Measurements from ENCODE around the gene IFITM5.
"Not testable (repeated sequence)": the region's sequence is repeated elsewhere in the genome, so short reads cannot be mapped to it uniquely, and the experiment has no call there.

Gene IFITM5

GRCh38 chr11:289712-290620 lies 9.4 kb downstream of the IFITM5 start:
- H3K4me3 ChIP-seq (replicated peaks; ENCODE audit: low read depth, low read length) = peak overlapping the region; percentile 62
- TF ChIP-seq, protein P1, sequence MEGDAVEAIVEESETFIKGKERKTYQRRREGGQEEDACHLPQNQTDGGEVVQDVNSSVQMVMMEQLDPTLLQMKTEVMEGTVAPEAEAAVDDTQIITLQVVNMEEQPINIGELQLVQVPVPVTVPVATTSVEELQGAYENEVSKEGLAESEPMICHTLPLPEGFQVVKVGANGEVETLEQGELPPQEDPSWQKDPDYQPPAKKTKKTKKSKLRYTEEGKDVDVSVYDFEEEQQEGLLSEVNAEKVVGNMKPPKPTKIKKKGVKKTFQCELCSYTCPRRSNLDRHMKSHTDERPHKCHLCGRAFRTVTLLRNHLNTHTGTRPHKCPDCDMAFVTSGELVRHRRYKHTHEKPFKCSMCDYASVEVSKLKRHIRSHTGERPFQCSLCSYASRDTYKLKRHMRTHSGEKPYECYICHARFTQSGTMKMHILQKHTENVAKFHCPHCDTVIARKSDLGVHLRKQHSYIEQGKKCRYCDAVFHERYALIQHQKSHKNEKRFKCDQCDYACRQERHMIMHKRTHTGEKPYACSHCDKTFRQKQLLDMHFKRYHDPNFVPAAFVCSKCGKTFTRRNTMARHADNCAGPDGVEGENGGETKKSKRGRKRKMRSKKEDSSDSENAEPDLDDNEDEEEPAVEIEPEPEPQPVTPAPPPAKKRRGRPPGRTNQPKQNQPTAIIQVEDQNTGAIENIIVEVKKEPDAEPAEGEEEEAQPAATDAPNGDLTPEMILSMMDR (IDR thresholded peaks at IDR 0.05; ENCODE audit: insufficient read depth, low read length, poor library complexity, severe bottlenecking) = no peak
- H3K27me3 ChIP-seq (replicated peaks; ENCODE audit: control insufficient read depth, insufficient read depth, low read length) = no peaks in the 10 kb centered on the region
- no peak for DNase-seq (ENCODE audit: extremely low read depth, insufficient read length)
- H3K36me3 ChIP-seq (ENCODE audit: control insufficient read depth, insufficient read depth, low read length) = peaks cover 1% of the 10 kb centered on the region

GRCh38 chr11:289398-289711 lies 10.0 kb downstream of the IFITM5 start:
- H3K27me3 ChIP-seq (replicated peaks; ENCODE audit: control insufficient read depth, insufficient read depth, low read length) = no peaks in the 10 kb centered on the region
- DNase-seq (ENCODE audit: extremely low read depth, insufficient read length) = no peak
- H3K4me3 ChIP-seq (replicated peaks; ENCODE audit: low read depth, low read length) = peak overlapping the region; percentile 62
- TF ChIP-seq, protein P1 (IDR thresholded peaks at IDR 0.05; ENCODE audit: insufficient read depth, low read length, poor library complexity, severe bottlenecking) = no peak
- H3K36me3 ChIP-seq (ENCODE audit: control insufficient read depth, insufficient read depth, low read length) = peaks cover 1% of the 10 kb centered on the region

DNA sequence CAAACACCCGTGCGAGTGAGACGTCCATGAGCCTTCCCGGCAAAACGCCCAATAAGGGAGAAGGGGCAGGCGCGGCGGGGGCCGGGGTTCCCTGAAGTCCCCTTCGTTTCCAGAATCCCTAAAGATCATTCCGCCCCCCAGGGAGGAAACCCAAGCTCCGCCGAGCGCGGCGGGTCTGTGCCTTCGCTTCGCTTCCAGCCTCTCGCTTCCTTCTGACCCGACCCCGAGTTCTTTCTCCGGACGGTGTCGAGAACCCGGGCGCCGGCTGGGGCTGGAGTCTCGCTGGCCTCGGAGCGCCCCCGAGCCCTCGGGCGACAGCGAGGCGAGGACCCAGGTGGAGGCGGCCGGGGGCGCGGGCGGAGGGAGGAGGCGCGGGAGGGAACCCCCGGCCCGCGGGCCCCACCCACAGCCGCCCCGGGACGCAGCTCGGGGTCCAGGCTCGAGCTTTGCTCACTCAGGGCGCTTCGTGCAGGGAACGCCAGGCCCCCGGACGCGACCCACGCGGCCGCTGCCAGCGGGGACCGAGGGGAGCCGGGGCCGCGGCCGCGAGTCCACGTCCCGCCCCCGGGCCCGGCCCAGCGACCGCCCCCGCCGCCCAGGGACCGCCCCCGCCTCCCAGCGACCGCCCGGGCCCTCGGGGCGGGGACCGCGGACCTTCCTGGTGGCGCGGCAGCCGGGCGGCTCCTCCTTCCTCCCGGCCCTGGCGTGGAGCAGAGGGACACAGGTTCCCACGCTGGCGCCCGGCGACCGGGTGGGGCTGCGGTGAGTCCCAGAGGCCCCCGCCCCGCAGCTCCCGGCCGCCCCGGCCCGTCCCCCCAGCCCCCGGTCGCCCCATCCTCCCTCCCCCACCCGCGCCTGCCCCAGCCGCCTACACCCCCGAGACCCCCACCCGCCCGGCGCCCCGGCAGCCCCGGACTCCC lies 10.6 kb downstream of the IFITM5 start, which contains the start of gene PGGHG:
Gene PGGHG, plus strand, starts transcription at position 649 of the 920 bp plus-strand sequence. CDS start 691 bp downstream, outside the sequence.
- Histone ChIP-seq H3K36me3 (ENCODE audit: control insufficient read depth, insufficient read depth, low read length) (peaks cover 1% of the 10 kb centered on the region), H3K27me3 (replicated peaks; ENCODE audit: control insufficient read depth, insufficient read depth, low read length) (no peaks in the 10 kb centered on the region), H3K4me3 (replicated peaks; ENCODE audit: low read depth, low read length) (peak within 1 kb of the TSS; percentile 62)
- no peak for DNase-seq (ENCODE audit: extremely low read depth, insufficient read length)
- TF ChIP-seq, protein P1 (IDR thresholded peaks at IDR 0.05; ENCODE audit: insufficient read depth, low read length, poor library complexity, severe bottlenecking) = no peak

DNA sequence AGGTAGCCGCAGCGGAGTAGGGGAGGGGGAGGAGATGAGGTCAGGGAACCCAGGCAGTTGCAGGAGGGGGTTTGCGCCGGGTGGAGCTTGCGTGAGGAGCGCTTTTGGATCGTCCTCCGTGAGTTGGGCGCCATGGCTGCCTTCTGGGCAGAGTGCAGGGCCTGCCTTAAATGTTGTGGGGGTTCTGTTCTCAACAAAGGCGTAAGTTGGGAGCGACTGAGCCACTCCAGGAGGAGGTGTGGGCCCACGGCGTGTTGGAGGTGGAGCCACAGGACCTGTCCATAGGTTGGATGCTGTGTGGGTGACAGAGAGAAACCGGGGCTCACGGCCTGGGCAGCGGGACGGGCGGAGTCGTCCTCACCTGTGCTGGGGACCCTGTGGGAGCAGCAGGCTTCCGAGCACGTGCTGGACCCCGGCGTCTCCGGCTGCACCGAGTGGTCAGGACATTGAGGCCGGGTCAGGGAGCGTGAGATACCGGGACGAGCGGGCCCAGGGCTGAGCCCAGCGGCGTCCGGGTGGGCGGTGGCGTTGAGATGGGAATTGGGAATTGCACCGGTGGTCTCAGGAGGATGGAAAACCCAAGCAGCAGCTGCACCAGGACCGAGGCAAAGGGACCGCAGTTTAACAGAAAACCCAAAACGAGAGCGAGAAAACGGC lies 11.4 kb downstream of the IFITM5 start:
- peak overlapping the region; percentile 62 for H3K4me3 ChIP-seq (replicated peaks; ENCODE audit: low read depth, low read length)
- TF ChIP-seq, protein P1 (IDR thresholded peaks at IDR 0.05; ENCODE audit: insufficient read depth, low read length, poor library complexity, severe bottlenecking) = no peak
- no peak for DNase-seq (ENCODE audit: extremely low read depth, insufficient read length)
- H3K27me3 ChIP-seq (replicated peaks; ENCODE audit: control insufficient read depth, insufficient read depth, low read length) = no peaks in the 10 kb centered on the region
- no peaks in the 10 kb centered on the region; the same call in 1 of the 2 replicates for H3K36me3 ChIP-seq (ENCODE audit: control insufficient read depth, insufficient read depth, low read length)

- H3K27me3 ChIP-seq (replicated peaks; ENCODE audit: control insufficient read depth, insufficient read depth, low read length); DNase-seq (ENCODE audit: extremely low read depth, insufficient read length); H3K36me3 ChIP-seq (ENCODE audit: control insufficient read depth, insufficient read depth, low read length): not testable (repeated sequence)
- H3K4me3 ChIP-seq (replicated peaks; ENCODE audit: low read depth, low read length) = 0 out of 2 replicates have a peak overlapping the region, but pooled peaks have one; percentile 9
Measured at GRCh38 chr11:286977-287820, 12.1 kb downstream of the IFITM5 start.

Measured in GM06990 (cell line).